ENCODE data around the gene PDLIM5. TPM values are rescaled to one million over a fixed set of nuclear protein-coding genes. Genes with fewer than 3 reads are reported as not detected.
"Not testable (repeated sequence)": the region's sequence is repeated elsewhere in the genome, so short reads cannot be mapped to it uniquely, and the experiment has no call there.

PDLIM5 gene
- total RNA-seq, 1 donor, result 72.1 TPM

DNA sequence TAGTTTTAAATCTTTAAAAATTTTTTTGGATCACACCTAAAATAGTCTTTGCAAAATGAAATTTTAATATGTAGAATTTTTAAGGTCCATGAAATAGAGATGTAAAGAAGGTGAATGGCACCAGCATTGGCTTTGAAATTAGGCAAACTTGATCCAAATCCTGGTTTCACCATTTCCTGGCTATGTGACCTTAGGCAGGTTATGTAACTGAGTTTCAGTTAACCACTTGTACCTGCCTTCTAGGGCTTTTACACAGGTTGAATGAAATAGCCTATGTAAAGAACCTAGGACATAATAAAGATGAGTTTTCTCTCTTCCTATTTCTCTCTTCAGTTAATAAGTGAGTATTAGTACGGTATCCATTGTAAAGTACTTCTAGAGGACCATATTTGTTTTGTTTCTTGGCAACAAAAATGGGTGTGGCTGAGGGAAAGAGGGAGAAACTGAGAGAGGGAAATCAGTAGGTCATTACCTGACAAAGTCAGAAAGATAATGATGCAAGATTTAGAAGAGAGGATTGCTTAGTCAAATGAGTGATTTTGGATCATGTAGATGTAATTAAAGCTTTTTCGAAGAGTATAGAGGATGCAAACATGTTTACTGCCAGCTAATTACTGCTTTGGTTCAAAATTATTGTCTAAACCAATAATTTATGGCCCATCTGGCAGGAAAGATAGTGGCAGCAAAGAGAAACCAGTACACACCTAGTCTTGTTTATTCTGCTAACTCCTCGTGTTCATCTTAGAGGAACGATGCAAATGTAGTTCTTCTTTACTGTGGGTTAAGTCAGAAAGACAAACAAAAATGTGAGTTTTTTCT lies 81.9 kb downstream of the PDLIM5 start:
- Histone ChIP-seq H3K4me3 (ENCODE audit: low read length) (no peak overlapping the region), H3K4me1 (ENCODE audit: insufficient read depth, low read length) (peaks cover 14% of the 10 kb centered on the region), H3K27me3 (ENCODE audit: insufficient read depth, low read length) (no peaks in the 10 kb centered on the region), H3K9me3 (ENCODE audit: low read depth, low read length) (no peaks in the 10 kb centered on the region)

DNA sequence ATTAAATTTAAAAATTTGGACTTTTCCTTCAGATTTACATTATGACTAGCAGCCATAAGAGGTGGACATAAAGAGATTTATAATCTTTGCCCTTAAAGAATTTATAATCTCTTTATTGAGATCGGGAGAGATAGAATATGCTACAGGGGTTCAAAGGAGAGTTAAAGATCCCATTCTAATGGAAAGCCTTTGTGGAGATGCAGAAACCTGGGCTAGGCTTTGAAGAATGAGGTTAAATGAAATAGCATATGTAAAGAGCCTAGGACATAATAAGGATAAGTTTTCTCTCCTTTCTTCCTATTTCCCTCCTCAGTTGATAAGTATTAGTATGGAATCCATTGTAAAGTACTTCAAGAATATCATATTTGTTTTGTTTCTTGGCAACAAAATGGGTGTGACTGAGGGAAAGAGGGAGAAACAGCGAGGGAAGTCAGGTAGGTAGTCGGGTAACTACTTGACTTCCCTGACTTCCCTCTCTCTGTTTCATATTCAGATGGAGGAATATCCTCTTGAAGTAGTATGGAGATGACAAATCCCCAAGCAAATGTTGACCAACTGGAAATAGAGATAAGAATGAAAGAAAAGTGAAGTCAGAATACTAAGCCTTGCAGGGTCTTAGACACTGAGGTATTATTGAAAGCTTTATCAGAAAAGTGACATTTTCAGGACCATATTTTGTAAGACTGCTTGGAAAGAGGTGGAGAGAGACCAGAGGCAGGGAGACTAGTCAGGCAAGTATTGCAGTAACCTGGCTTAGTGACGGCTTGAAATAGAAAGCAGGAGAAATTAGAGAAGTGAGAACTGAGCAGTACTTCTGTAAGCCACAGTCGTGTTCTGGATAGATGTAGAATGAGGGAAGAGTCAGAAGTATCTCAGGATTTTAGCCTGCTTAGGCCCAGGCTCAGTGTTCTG lies 82.9 kb downstream of the PDLIM5 start:
- no peaks in the 10 kb centered on the region for H3K27me3 ChIP-seq (ENCODE audit: insufficient read depth, low read length)
- peaks cover 14% of the 10 kb centered on the region for H3K4me1 ChIP-seq (ENCODE audit: insufficient read depth, low read length)
- H3K9me3 ChIP-seq (ENCODE audit: low read depth, low read length), result no peaks in the 10 kb centered on the region
- no peak overlapping the region for H3K4me3 ChIP-seq (ENCODE audit: low read length)

DNA sequence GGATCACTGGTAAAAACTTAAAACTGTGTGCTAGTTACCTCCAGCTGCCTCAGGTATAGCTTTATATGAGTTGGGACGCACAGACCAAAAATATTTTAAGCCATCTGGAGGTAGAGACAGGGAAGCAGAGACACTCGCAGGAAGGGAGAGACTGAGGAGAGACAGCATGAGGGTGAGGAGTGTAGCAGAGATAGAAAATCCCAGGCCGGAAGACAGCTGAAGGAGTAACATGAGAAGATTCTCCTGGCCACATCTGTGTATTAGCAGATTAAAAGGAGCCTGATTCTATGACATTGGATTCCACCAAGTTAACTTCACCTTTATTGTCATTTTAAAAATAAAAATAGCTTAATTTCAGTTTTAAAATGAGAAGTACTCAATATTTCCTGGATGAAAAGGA lies 84.3 kb downstream of the PDLIM5 start:
- Histone ChIP-seq H3K4me1 (ENCODE audit: insufficient read depth, low read length) (peaks cover 14% of the 10 kb centered on the region), H3K4me3 (ENCODE audit: low read length) (no peak overlapping the region), H3K27me3 (ENCODE audit: insufficient read depth, low read length) (no peaks in the 10 kb centered on the region), H3K9me3 (ENCODE audit: low read depth, low read length) (no peaks in the 10 kb centered on the region)

DNA sequence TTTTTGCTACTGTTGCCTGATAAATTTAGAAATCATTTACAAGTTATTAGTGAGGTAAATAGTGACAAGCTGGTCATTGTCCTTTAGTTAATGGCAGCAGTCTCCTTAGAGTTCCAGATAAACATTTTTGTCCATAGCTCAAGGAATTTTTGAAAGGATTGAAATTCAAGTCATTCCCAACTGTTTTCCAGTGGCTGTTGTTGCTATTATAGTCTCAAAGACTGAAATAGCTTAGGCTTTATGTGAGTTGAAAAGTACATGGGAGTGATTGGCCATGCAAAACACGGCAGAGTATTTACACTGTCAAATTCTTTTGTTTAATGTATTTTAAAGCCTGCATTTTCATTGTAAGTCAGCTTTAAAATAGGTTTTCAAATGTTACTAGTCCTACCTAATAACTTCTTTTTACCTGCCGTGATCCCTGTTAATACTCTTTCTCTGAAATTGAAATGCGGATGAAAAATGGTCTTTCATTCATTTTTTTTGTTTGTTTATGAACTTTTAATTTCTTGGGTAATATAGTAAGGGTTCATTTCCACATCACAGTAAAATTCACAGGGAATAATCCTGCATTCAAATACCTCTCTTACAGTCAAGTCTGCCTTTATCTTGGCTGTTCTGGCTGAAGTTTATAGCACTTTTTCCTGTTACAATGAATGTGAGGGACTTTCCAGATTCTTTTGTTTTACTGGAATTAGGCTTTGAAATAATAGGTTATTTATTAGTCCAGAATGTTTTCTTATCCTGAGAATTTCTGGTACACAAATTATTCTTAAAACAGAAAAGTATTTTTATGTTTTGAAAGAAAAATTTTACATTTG lies 85.1 kb downstream of the PDLIM5 start:
- H3K9me3 ChIP-seq (ENCODE audit: low read depth, low read length), result no peaks in the 10 kb centered on the region
- H3K27me3 ChIP-seq (ENCODE audit: insufficient read depth, low read length), result no peaks in the 10 kb centered on the region
- H3K4me3 ChIP-seq (ENCODE audit: low read length), result no peak overlapping the region
- peaks cover 14% of the 10 kb centered on the region for H3K4me1 ChIP-seq (ENCODE audit: insufficient read depth, low read length)

DNA sequence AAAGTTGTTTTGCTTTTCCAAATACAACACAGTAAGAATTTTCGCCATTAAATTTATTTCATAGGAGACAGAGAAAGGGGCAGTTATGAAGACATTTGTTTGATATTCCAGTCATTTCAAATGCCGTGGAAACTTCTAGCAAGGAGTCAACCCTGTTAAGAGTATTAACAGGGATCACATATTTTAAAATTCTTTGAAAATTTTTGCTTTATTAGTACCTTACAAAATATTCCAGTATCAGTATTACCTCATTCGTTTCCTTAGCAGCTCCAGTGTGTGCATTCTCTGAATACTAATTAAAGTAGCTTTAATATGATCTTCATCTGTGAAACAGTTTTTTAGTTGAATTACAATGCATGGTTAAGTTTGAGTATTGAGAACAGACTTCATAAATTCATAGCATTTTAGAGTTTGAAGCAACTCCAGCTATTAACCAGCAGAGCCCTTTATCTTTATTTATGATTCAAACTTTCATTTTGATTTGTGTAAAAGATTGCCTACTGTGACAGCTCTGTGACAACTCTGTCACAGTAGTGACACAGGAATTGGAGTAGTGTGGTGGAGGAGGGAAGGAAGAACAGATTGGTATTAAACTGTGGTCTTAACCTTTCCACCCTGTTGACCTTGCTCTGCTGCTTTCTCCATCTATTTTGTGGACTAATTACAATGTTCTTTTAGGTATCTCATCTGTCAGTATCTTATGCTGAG lies 86.3 kb downstream of the PDLIM5 start:
- H3K9me3 ChIP-seq (ENCODE audit: low read depth, low read length), result no peaks in the 10 kb centered on the region
- no peak overlapping the region for H3K4me3 ChIP-seq (ENCODE audit: low read length)
- H3K27me3 ChIP-seq (ENCODE audit: insufficient read depth, low read length), result no peaks in the 10 kb centered on the region
- peaks cover 14% of the 10 kb centered on the region for H3K4me1 ChIP-seq (ENCODE audit: insufficient read depth, low read length)

DNA sequence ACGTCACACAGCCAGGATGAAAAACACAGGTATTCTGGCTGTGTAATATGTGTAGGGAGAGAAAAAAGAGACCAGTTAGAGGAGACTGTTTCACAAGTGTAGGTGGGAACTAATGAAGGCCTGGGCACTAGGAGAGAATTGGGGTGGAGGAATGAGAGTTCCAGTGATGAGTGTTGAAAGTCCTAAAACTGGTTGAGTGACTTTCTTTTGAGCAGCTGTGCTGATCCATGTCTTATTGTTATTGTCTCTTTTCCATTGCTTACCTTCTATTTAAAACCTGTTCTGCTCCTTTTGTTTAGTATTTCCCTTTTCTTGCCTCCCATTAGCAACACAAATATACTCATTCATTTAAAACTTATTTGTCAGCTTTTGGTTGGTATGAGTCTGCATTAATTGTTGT lies 88.7 kb downstream of the PDLIM5 start:
- H3K4me3 ChIP-seq (ENCODE audit: low read length), result no peak overlapping the region
- H3K9me3 ChIP-seq (ENCODE audit: low read depth, low read length), result no peaks in the 10 kb centered on the region
- peaks cover 2% of the 10 kb centered on the region for H3K4me1 ChIP-seq (ENCODE audit: insufficient read depth, low read length)
- H3K27me3 ChIP-seq (ENCODE audit: insufficient read depth, low read length), result no peaks in the 10 kb centered on the region

DNA sequence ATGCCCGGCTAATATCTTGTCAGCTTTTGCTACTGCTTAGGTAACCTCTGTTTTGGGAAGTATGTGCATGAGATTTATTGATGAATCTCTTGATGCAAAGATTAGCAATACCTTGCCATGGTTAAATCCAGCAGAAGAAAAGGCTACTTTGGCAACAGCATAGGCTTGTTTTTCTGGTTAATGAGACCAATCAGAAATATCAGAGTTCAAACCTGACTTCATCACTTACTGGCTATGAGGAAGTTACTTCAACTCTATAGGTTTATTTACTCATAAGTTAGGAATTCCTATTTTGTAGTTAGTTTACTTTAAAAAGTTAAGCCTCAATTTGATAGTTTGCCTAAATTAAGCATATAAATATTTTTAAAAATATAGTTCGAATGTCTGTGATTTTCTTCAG lies 93.1 kb downstream of the PDLIM5 start:
- Histone ChIP-seq H3K27me3 (ENCODE audit: insufficient read depth, low read length) (no peaks in the 10 kb centered on the region), H3K9me3 (ENCODE audit: low read depth, low read length) (no peaks in the 10 kb centered on the region), H3K4me1 (ENCODE audit: insufficient read depth, low read length) (no peaks in the 10 kb centered on the region), H3K4me3 (ENCODE audit: low read length) (no peak overlapping the region)

DNA sequence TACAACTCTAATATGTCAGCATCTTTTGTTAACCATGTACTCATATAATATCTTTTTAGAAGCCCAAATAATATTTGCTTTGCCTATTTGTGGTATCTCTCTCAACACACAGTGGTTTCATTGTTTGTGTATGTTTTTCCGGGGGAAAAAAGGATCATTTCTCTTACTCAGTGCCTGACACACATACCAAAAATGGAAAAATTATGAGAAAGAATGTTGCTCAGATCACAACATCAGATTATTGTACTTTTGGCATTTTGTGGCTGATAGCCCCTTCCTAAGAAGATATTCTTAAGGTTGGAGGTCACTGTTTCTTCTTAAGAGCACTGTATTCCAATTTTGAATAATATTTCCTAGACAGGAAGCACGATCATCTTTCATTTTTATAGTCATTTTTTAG lies 93.6 kb downstream of the PDLIM5 start:
- Histone ChIP-seq H3K27me3 (ENCODE audit: insufficient read depth, low read length) (no peaks in the 10 kb centered on the region), H3K4me1 (ENCODE audit: insufficient read depth, low read length) (no peaks in the 10 kb centered on the region), H3K9me3 (ENCODE audit: low read depth, low read length) (no peaks in the 10 kb centered on the region), H3K4me3 (ENCODE audit: low read length) (no peak overlapping the region)

DNA sequence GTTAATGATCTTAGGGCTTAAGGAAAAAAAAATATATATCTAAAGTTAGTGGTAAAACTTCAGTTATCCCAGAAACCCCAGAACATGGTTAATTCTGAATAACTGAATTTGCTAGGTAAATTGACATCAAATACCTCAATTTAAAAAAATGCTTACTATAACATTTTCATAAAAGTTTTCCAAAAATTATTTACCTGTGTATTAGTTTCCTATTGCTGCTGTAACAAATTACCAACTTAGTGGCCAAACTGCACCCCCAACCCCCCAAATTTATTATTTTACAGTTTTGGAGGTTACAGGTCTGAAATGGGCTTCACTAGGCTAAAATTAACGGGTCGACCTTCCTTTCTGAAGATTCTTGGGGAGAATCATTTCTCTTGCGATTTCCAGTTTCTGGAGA lies 95.2 kb downstream of the PDLIM5 start:
- Histone ChIP-seq H3K27me3 (ENCODE audit: insufficient read depth, low read length) (no peaks in the 10 kb centered on the region), H3K4me3 (ENCODE audit: low read length) (no peak overlapping the region), H3K9me3 (ENCODE audit: low read depth, low read length) (no peaks in the 10 kb centered on the region), H3K4me1 (ENCODE audit: insufficient read depth, low read length) (no peaks in the 10 kb centered on the region)

DNA sequence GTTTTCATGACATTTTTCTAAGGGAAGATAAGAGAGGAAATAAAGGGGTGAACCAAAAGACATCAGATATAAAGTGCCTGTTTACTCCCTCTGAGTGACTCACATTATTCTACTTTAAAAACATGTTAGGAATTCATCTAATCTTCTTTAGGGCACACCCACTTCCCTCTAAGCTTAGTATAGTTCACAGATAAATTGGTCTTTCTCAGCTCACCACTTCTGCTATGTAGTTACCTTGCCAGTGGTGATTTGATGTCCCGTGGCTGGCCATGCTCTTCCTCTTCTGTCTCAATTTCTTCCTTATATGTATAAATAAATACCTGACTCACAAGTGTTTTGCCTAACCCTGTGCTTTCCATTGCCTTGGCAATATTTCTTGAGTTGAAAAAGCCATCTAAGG lies 96.8 kb downstream of the PDLIM5 start:
- Histone ChIP-seq H3K4me1 (ENCODE audit: insufficient read depth, low read length) (no peaks in the 10 kb centered on the region), H3K4me3 (ENCODE audit: low read length) (no peak overlapping the region), H3K27me3 (ENCODE audit: insufficient read depth, low read length) (no peaks in the 10 kb centered on the region), H3K9me3 (ENCODE audit: low read depth, low read length) (no peaks in the 10 kb centered on the region)

DNA sequence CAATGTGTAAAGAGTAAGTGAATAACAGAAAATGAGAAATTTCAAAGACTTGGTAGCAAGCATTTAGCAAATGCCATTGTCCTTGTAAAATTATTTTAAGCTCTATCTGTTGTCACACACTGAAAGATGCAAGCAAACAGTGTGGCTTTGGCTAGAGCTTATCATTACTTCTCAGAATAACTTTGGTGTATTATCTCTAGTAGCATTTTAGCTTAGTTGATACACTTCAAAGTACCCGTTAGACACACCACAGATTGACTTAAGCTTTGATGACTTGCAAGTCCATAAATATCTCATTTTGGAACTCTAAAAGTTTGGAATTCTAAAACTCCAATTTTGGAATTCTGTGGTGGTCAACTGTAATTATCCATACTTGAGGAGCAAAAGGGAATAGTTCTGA lies 98.6 kb downstream of the PDLIM5 start:
- Histone ChIP-seq H3K4me1 (ENCODE audit: insufficient read depth, low read length) (no peaks in the 10 kb centered on the region), H3K27me3 (ENCODE audit: insufficient read depth, low read length) (no peaks in the 10 kb centered on the region), H3K9me3 (ENCODE audit: low read depth, low read length) (no peaks in the 10 kb centered on the region), H3K4me3 (ENCODE audit: low read length) (no peak overlapping the region)

DNA sequence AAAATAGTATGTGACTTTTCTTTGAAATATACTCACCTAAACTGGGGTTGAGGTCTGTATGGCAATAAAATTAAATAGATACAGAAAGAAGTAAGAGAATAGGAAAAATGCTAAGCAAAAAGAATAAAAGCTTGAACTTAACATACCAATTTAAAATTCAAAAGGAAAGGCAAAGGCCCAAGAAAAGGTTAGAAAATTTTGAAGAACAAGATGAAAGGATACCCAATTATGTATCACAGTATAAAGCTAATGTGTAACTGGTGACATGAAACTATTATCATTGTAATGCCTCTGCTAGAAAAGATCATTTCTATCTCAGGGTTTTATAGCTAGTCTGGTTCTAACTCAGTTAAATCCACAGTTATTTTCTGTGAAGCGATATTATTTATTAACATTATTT lies 99.1 kb downstream of the PDLIM5 start:
- H3K4me1 ChIP-seq (ENCODE audit: insufficient read depth, low read length), result no peaks in the 10 kb centered on the region
- no peaks in the 10 kb centered on the region for H3K27me3 ChIP-seq (ENCODE audit: insufficient read depth, low read length)
- no peaks in the 10 kb centered on the region for H3K9me3 ChIP-seq (ENCODE audit: low read depth, low read length)
- no peak overlapping the region for H3K4me3 ChIP-seq (ENCODE audit: low read length)

DNA sequence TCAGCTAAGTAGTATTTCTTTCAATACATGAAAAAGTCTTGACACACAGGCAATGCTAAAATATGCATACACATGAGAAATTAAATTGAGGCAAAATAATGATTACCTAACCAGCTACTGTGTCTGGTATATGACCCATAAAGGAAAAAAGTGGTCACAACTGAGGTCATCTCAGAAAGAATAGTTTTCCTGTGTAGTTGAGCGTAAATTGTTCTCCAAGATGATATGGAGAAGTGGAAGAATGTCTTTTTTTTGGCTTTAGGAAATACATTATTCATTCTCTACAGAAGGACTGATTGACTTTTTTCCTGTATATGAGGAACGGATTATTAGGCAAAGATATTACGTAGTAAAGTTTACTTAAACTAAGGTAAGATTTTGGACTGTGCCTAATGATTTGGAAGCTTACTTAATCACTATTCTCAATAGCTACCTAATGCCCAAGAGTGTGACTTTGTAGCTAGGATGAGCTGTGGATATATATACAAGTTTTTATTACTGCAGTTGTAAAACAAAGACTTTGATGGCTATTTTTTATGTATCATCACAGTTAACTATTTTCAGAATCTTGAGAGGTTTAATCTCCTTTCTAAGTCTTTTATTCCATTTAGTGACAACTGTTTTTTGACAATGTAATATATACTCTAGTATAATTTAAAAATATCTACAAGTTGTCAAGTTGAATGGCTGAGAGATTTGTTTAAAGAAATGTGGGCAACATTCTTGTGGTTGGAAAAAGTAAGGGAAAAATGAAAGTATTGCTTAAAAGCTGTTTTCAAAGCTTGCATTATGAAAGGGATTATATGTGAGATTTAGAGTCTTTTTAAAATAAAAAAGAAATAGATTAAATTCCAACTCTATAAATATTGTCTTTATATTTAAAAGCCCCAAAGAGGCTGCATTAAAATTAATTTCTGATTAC lies 100.2 kb downstream of the PDLIM5 start:
- Histone ChIP-seq H3K27me3 (ENCODE audit: insufficient read depth, low read length) (no peaks in the 10 kb centered on the region), H3K4me1 (ENCODE audit: insufficient read depth, low read length) (no peaks in the 10 kb centered on the region), H3K4me3 (ENCODE audit: low read length) (no peak overlapping the region), H3K9me3 (ENCODE audit: low read depth, low read length) (no peaks in the 10 kb centered on the region)

DNA sequence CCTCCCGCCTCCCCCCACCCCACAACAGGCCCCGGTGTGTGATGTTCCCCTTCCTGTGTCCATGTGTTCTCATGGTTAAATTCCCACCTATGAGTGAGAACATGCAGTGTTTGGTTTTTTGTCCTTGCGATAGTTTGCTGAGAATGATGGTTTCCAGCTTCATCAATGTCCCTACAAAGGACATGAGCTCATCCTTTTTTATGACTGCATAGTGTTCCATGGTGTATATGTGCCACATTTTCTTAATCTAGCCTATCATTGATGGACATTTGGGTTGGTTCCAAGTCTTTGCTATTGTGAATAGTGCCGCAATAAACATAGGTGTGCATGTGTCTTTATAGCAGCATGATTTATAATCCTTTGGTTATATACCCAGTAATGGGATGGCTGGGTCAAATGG lies 104.3 kb downstream of the PDLIM5 start:
- not testable (repeated sequence) for H3K9me3 ChIP-seq (ENCODE audit: low read depth, low read length); H3K27me3 ChIP-seq (ENCODE audit: insufficient read depth, low read length); H3K4me3 ChIP-seq (ENCODE audit: low read length); H3K4me1 ChIP-seq (ENCODE audit: insufficient read depth, low read length)
